Osteoblast (primary cell): ENCODE data around the gene CCDC33. TPM values are rescaled to one million over a fixed set of nuclear protein-coding genes. Genes with fewer than 3 reads are reported as not detected.
A peak's percentile ranks its signal among the peaks of the same experiment; 100 is the strongest.

Source experiments
- DNase-seq: peaks from one replicate; pipeline ENCODE4 v3.0.0; 2011; ENCODE audit warnings: low spot score, mixed read lengths; ENCODE audit not compliant: insufficient read length; ENCODE audit errors: missing footprints
- H2AFZ ChIP-seq: 2 replicates; pipeline ENCODE4 v1.6.0; 2011; ENCODE audit warnings: mild to moderate bottlenecking, low read length
- H3K27ac ChIP-seq: 2 replicates; pipeline ENCODE4 v1.5.1; 2011; ENCODE audit warnings: mild to moderate bottlenecking, low read depth, low read length, moderate library complexity
- H3K27me3 ChIP-seq: 2 replicates; pipeline ENCODE4 v1.6.0; 2012; ENCODE audit warnings: mild to moderate bottlenecking, control low read depth, inconsistent platforms, low read length, moderate library complexity; ENCODE audit not compliant: insufficient read depth
- H3K36me3 ChIP-seq: 2 replicates; pipeline ENCODE4 v1.5.1; 2011; ENCODE audit warnings: mild to moderate bottlenecking, low read length, control low read depth, moderate library complexity; ENCODE audit not compliant: insufficient read depth
- H3K4me1 ChIP-seq: 2 replicates; pipeline ENCODE4 v1.5.1; 2011; ENCODE audit warnings: mild to moderate bottlenecking, low read length, control low read depth, moderate library complexity; ENCODE audit not compliant: insufficient read depth
- H3K4me2 ChIP-seq: 2 replicates; pipeline ENCODE4 v1.6.0; 2011; ENCODE audit warnings: mild to moderate bottlenecking, low read length; ENCODE audit not compliant: insufficient read depth
- H3K4me3 ChIP-seq: fragments of 200-600 bp; sonication (generic); 3 replicates; pipeline ENCODE4 v1.5.1; 2012; ENCODE audit warnings: mild to moderate bottlenecking, low read length, inconsistent platforms; ENCODE audit not compliant: insufficient read depth
- H3K79me2 ChIP-seq: 2 replicates; pipeline ENCODE4 v1.6.0; 2012; ENCODE audit warnings: mild to moderate bottlenecking, low read length, control low read depth, inconsistent platforms; ENCODE audit not compliant: insufficient read depth
- H3K9me3 ChIP-seq: 2 replicates; pipeline ENCODE4 v1.5.1; 2011; ENCODE audit warnings: low read depth, low read length, control low read depth
- H4K20me1 ChIP-seq: 2 replicates; pipeline ENCODE4 v1.6.0; 2012; ENCODE audit warnings: mild to moderate bottlenecking, low read length, control low read depth; ENCODE audit not compliant: insufficient read depth
- total RNA-seq: library from RNA; depleted of rRNA; stranded (reverse); fragments of >200 nt; gene quantifications from 2 replicates; pipeline ENCODE4 v1.2.3, GENCODE V29; 2012
- TF ChIP-seq, protein P1 (sequence below): IDR thresholded peaks from 2 replicates; pipeline ENCODE4 v1.5.1; 2011; ENCODE audit warnings: mild to moderate bottlenecking, low read depth, low read length, moderate library complexity; ENCODE audit errors: extremely low read depth

Gene CCDC33
- total RNA-seq, 1 donor: not detected

DNA sequence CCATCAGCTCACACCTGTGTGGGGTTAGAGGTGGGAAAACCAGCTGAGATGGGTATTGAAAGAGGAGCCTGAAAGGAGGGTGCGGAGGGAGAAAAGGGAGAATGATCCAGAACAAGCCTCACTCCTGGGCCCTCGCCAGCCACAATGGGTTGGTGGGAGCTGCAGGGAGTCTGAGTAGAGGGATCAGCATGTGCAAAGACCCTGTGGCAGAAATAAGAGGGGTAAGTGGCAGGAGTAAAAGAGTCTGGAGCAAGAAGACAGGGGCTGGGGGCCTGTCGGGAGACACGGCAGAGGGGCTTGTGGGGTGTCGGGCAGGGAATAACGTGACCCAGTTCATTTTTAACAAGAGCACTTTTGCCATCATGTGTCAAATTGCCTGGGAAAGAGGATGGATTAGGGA lies 34.0 kb downstream of the CCDC33 start:
- no peak for DNase-seq
- Histone ChIP-seq H4K20me1 (no peaks in the 10 kb centered on the region), H3K9me3 (no peaks in the 10 kb centered on the region), H3K27ac (no peak overlapping the region), H3K4me2 (no peak overlapping the region), H2AFZ (no peak overlapping the region), H3K4me1 (no peaks in the 10 kb centered on the region), H3K4me3 (no peak overlapping the region), H3K79me2 (no peaks in the 10 kb centered on the region), H3K27me3 (peaks cover 32% of the 10 kb centered on the region), H3K36me3 (no peaks in the 10 kb centered on the region)
- TF ChIP-seq, protein P1, sequence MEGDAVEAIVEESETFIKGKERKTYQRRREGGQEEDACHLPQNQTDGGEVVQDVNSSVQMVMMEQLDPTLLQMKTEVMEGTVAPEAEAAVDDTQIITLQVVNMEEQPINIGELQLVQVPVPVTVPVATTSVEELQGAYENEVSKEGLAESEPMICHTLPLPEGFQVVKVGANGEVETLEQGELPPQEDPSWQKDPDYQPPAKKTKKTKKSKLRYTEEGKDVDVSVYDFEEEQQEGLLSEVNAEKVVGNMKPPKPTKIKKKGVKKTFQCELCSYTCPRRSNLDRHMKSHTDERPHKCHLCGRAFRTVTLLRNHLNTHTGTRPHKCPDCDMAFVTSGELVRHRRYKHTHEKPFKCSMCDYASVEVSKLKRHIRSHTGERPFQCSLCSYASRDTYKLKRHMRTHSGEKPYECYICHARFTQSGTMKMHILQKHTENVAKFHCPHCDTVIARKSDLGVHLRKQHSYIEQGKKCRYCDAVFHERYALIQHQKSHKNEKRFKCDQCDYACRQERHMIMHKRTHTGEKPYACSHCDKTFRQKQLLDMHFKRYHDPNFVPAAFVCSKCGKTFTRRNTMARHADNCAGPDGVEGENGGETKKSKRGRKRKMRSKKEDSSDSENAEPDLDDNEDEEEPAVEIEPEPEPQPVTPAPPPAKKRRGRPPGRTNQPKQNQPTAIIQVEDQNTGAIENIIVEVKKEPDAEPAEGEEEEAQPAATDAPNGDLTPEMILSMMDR: no peak

DNA sequence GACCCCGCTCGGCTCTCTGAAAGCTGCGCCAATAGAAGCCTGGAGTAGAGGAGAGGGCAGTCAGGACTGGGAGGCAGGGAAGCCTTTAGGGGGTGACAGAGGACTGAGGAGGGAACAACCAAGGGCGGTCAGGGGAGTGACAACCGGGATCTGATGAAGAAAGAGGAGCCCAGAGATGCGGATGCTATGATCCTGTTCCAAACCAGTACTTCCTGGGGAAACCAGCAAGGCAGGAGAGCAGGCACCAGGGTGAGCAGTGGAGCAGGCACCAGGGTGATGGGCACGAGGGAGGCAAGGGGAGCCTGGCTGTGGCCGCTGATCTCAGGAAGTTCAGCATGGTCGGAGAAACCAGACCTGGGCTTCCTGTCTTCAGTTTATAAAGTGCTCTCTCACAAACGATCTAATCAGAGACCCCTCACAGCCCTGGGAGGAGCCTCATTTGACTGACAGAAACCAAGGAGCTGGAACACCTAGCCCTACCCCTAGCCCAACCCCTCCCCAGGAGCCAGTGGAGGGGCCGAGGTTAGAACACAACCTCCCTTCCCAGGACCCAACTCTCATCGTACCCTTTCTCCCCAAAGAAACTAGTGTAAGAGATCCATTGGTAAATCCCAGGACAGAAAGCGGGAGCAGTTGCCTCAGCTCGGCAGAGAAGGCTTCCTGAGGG lies 34.9 kb downstream of the CCDC33 start:
- Histone ChIP-seq H3K4me3 (no peak overlapping the region), H3K4me1 (no peaks in the 10 kb centered on the region), H2AFZ (no peak overlapping the region), H3K27ac (no peak overlapping the region), H3K27me3 (peaks cover 33% of the 10 kb centered on the region), H3K9me3 (no peaks in the 10 kb centered on the region), H3K79me2 (no peaks in the 10 kb centered on the region), H4K20me1 (no peaks in the 10 kb centered on the region), H3K36me3 (no peaks in the 10 kb centered on the region), H3K4me2 (no peak overlapping the region)
- peak; percentile 63 for DNase-seq
- TF ChIP-seq, protein P1: no peak

DNA sequence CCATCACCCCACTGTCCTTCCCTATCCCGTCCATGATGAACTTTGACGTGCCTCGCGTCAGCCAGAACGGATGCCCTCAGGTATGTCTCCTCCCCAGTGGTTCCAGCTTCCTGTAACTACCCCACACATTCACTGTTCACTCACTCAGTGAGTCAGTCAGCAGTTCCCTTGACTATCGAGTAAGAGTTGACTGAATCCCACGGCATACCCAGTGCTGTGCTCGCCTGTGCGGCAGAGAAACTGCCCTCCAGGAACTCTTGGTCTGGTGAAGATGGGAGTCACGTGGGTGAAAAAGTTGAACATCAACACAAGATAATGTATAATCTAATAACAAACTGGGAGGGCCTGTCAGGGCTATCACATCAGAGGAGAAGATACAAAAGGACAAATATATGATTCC lies 36.7 kb downstream of the CCDC33 start:
- H3K27me3 ChIP-seq: peaks cover 39% of the 10 kb centered on the region
- peak; percentile 47 for DNase-seq
- no peaks in the 10 kb centered on the region for H3K9me3 ChIP-seq
- H3K27ac ChIP-seq: no peak overlapping the region
- H3K36me3 ChIP-seq: no peaks in the 10 kb centered on the region
- no peaks in the 10 kb centered on the region for H3K79me2 ChIP-seq
- TF ChIP-seq, protein P1: no peak
- H4K20me1 ChIP-seq: no peaks in the 10 kb centered on the region
- H3K4me2 ChIP-seq: no peak overlapping the region
- no peak overlapping the region for H2AFZ ChIP-seq
- H3K4me1 ChIP-seq: no peaks in the 10 kb centered on the region
- H3K4me3 ChIP-seq: no peak overlapping the region

DNA sequence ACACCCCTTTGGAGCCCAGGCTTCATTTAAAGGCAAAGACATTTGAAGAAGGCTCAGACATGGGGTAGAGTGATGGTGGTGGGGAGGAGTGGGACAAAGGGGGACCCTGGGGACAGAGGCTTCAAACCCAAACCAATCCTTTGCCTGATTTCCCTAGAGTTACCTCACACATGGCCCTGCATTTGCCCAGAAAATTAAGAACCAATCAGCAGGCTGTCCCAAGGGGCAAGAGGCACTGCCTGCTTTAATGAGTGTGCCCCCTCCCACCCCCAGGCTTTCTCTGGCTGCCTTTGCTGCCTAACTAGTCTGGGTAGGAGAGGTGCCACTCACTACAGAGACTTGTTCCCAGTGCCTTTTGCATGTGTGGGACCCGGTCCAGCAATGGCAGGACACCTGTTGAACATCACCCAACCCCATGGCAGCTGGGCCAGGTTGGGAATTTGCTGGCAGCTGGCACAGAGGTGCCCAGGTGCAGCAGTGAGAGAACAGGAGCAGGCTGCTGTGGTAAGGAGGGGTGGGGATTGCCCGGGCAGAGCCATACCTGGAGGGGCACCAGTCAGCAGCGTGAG lies 38.4 kb downstream of the CCDC33 start:
- Histone ChIP-seq H3K9me3 (no peaks in the 10 kb centered on the region), H3K4me3 (no peak overlapping the region), H3K36me3 (no peaks in the 10 kb centered on the region), H3K27ac (no peak overlapping the region), H3K4me1 (no peaks in the 10 kb centered on the region), H3K4me2 (no peak overlapping the region), H4K20me1 (no peaks in the 10 kb centered on the region), H3K79me2 (no peaks in the 10 kb centered on the region), H2AFZ (no peak overlapping the region), H3K27me3 (peaks cover 50% of the 10 kb centered on the region)
- TF ChIP-seq, protein P1: no peak
- DNase-seq: peak; percentile 70
